NT2/D1 (cell line): Measurements from ENCODE around the gene TMEM222.

Experiments used
- SUZ12 ChIP-seq: IDR thresholded peaks from 2 replicates; pipeline ENCODE4 v1.6.1; 2011; ENCODE audit not compliant: insufficient read length, insufficient read depth; ENCODE audit errors: extremely low read depth
- YY1 ChIP-seq: IDR thresholded peaks from 2 replicates; pipeline ENCODE4 v1.6.1; 2011; ENCODE audit not compliant: insufficient read length, insufficient read depth
- ZNF274 ChIP-seq: IDR thresholded peaks from 2 replicates; pipeline ENCODE4 v1.6.1; 2011; ENCODE audit warnings: mild to moderate bottlenecking, low read depth, low read length

- TF ChIP-seq SUZ12: no peak
- TF ChIP-seq YY1: no peak
- no peak for TF ChIP-seq ZNF274
Measured at GRCh38 chr1:27356277-27356618, 34.3 kb downstream of the TMEM222 start.
